Esophagus muscularis mucosa (tissue), 4 donors: ENCODE measurements around the gene ETFB. TPM values are rescaled to one million over a fixed set of nuclear protein-coding genes. Genes with fewer than 3 reads are reported as not detected.

Experiments used
- DNase-seq: peaks from one replicate; pipeline ENCODE4 v3.0.0-alpha.2; 2017; ENCODE audit errors: extremely low spot score
- H3K27ac ChIP-seq, 4 donors: fragments of 200-600 bp; sonication (generic); replicated peaks in 1 of 4; 1 replicate in 3 of 4; 2 replicates in 1 of 4; pipeline ENCODE4 v1.5.1; 2016 to 2019; ENCODE audit warnings: mild to moderate bottlenecking in 1 of 4
- H3K27me3 ChIP-seq, 4 donors: fragments of 200-600 bp; sonication (generic); one replicate each; pipeline versions ENCODE4 v1.5.1 to v1.6.0; 2016 to 2019
- H3K36me3 ChIP-seq, 4 donors: fragments of 200-600 bp; sonication (generic); one replicate each; pipeline ENCODE4 v1.5.1; 2016 to 2019
- H3K4me1 ChIP-seq, 4 donors: fragments of 200-600 bp; sonication (generic); one replicate each; pipeline ENCODE4 v1.5.1; 2016 to 2019
- H3K4me3 ChIP-seq, 4 donors: fragments of 200-600 bp; sonication (generic); 1 replicate in 2 of 4; 2 replicates in 2 of 4; pipeline ENCODE4 v1.5.1; 2016 to 2019; ENCODE audit warnings: mild to moderate bottlenecking in 4 of 4, moderate library complexity in 1 of 4
- H3K9me3 ChIP-seq, 4 donors: fragments of 200-600 bp; sonication (generic); 1 replicate in 3 of 4; 2 replicates in 1 of 4; pipeline ENCODE4 v1.5.1; 2016 to 2019
- CTCF ChIP-seq, 3 experiments: fragments of 200-600 bp in 2 of 3; fragments of 450-650 bp in 1 of 3; sonication (generic) in 2 of 3; IDR thresholded peaks; one replicate each; pipeline ENCODE4 v1.5.1; 2017 to 2019; ENCODE audit warnings: antibody characterized with exemption in 3 of 3, mild to moderate bottlenecking in 2 of 3, moderate library complexity in 1 of 3
- EP300 ChIP-seq: sonication (generic); formaldehyde crosslinking; IDR thresholded peaks from one replicate; pipeline ENCODE4 v1.6.1; 2017; ENCODE audit warnings: antibody characterized with exemption
- POLR2A ChIP-seq: fragments of 450-650 bp; IDR thresholded peaks from one replicate; pipeline ENCODE4 v1.6.1; 2017; ENCODE audit warnings: antibody characterized with exemption, moderate library complexity, mild to moderate bottlenecking, low read depth
- POLR2AphosphoS5 ChIP-seq, 2 donors: sonication (generic); formaldehyde crosslinking; IDR thresholded peaks; one replicate each; pipeline ENCODE4 v1.6.1; 2017; ENCODE audit warnings: antibody characterized with exemption in 2 of 2
- WGBS: methylation state at CpG from one replicate; pipeline ENCODE4 v1.1.5; 2018; 5-methylcytosine and 5-hydroxymethylcytosine counted together
- intact Hi-C: fragments of 100-400 bp; cut with DNase I; formaldehyde crosslinking; loops from one replicate; pipeline ENCODE4 v1.15.1; 2023
- total RNA-seq, 4 donors: library from RNA; depleted of rRNA; stranded (reverse); fragments of >200 nt; gene quantifications; one replicate each; pipeline versions ENCODE4 v1.1.0 to v1.2.1, GENCODE V29; 2016

The ETFB gene
- total RNA-seq, 4 donors from 2014 or later = 86.3 to 121 (median 106) TPM

DNA sequence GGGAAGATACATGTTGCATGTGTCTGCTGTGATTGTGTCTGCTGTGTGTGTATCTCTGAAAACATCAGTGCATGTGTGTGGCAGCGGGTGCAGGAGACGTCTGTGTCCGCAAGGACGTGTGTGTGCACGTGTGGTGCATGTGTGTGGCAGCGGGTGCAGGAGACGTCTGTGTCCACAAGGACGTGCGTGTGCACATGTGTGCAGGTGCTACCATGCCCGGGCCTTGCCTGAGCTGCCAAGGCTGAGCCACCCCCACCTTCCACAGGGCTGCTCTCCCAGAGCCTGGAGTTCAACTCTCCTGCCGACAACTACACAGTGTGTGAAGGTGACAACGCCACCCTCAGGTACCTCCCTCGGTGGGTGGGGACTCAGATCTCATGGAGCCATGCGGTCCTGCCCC, 44.4 kb downstream of the ETFB start:
- no peak overlapping the region for H3K27ac ChIP-seq
- 90% methylated on average over 9 of the region's 14 CpGs for WGBS
- intact Hi-C loops = no loop called here
- H3K27me3 ChIP-seq = peaks cover 1 to 87% (median 9%) of the 10 kb centered on the region in 4 donors
- no peaks in the 10 kb centered on the region for H3K36me3 ChIP-seq
- H3K4me3 ChIP-seq = no peak overlapping the region
- H3K9me3 ChIP-seq = no peaks in the 10 kb centered on the region
- peaks cover 0 to under 1% (median 0%) of the 10 kb centered on the region in 4 donors for H3K4me1 ChIP-seq
- TF ChIP-seq POLR2A = no peak
- no peak for DNase-seq

DNA sequence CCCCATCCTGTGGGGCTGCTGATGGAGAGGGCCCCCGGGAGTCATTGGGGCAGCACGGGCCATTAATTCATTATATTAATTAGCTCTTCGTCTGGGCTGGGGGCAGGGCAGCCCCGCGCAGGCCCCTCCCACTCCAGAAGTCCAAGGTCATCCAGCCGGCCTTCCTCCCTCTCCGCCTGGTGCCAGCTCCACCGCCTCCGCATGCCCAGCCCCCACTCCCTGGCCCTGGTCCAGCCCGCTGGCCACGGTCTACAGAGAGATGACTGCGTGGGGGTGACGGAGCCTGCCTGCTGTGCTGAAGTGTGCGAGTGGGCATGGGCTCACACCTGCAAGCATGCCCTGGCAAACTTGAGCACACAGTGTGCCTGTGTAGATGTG, 45.9 kb downstream of the ETFB start:
- no peaks in the 10 kb centered on the region for H3K4me1 ChIP-seq
- 27% methylated on average over 7 of the region's 14 CpGs for WGBS
- H3K4me3 ChIP-seq = no peak overlapping the region
- intact Hi-C loops = no loop called here
- H3K27me3 ChIP-seq = peaks cover 0 to 83% (median 0%) of the 10 kb centered on the region in 4 donors
- no peak for DNase-seq
- no peaks in the 10 kb centered on the region for H3K9me3 ChIP-seq
- H3K27ac ChIP-seq = no peak overlapping the region
- H3K36me3 ChIP-seq = no peaks in the 10 kb centered on the region
- TF ChIP-seq POLR2AphosphoS5 (IDR thresholded peaks at IDR 0.05) (no peak), EP300 (no peak), POLR2A (no peak), CTCF (IDR thresholded peaks at IDR 0.05) (no peak)

GRCh38 chr19:51319649-51320279, 46.4 kb downstream of the ETFB start:
- intact Hi-C loops = no loop called here
- H3K27ac ChIP-seq = no peak overlapping the region
- no peaks in the 10 kb centered on the region for H3K36me3 ChIP-seq
- no peaks in the 10 kb centered on the region for H3K9me3 ChIP-seq
- 79% methylated on average over 12 of the region's 14 CpGs for WGBS
- TF ChIP-seq CTCF (IDR thresholded peaks at IDR 0.05) = no peak
- no peak for TF ChIP-seq POLR2AphosphoS5 (IDR thresholded peaks at IDR 0.05)
- TF ChIP-seq EP300 = no peak
- TF ChIP-seq POLR2A = no peak
- H3K4me3 ChIP-seq = no peak overlapping the region
- DNase-seq = no peak
- peaks cover 0 to 86% (median 0%) of the 10 kb centered on the region in 4 donors for H3K27me3 ChIP-seq
- no peaks in the 10 kb centered on the region for H3K4me1 ChIP-seq

DNA sequence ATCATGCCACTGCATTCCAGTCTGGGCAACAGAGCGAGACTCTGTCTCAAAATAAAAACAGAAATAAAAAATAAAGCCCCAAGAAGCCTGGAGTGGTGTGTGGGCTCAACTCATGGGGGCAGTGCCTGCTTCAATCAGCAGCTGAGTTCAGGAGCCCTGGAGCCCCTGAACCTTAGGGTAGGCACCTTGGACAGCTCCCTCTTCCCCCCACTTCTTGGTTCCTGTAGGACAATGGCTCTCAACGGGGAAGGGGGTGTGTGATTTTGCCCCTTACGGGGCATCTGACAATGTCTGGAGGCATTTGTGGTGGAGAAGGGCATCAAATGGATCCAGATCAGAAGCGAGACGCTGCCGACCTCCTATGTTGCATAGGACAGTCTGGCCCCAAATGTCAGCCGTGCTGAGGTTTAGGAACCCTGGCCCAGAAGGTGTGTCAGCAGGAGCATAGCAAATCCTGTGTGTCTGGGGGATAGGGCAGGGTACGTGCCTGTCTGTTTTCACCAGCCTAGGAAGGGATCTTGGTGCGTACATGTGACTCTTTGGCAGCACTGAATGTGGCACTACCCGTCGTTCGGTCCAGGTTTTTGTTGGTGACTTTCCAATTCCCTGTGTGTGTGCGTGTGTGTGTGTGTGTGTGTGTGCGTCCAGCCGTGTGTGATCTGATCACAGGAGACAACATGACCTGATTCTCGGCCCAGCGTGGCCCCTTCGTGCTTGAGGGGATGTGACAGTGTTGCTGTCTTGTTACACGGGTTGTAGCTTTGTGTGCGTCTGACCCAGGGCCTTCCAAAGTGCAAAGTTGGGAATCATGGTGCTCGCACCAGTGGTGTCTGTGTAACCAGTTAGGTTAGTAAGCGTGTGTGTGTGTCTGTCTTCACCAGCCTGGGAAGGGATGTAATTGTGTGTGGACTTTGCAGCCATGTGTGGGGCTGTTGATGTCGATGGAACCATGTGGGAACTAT, 47.2 kb downstream of the ETFB start:
- no peak overlapping the region for H3K27ac ChIP-seq
- no peaks in the 10 kb centered on the region for H3K36me3 ChIP-seq
- TF ChIP-seq EP300 = no peak
- TF ChIP-seq POLR2AphosphoS5 (IDR thresholded peaks at IDR 0.05) = no peak
- no peak for TF ChIP-seq POLR2A
- no peak for TF ChIP-seq CTCF (IDR thresholded peaks at IDR 0.05)
- 74% methylated on average over 19 of the region's 23 CpGs for WGBS
- intact Hi-C loops = no loop called here
- no peak overlapping the region for H3K4me3 ChIP-seq
- H3K9me3 ChIP-seq = no peaks in the 10 kb centered on the region
- no peaks in the 10 kb centered on the region for H3K4me1 ChIP-seq
- no peak for DNase-seq
- H3K27me3 ChIP-seq = peaks cover 0 to 88% (median 0%) of the 10 kb centered on the region in 4 donors

DNA sequence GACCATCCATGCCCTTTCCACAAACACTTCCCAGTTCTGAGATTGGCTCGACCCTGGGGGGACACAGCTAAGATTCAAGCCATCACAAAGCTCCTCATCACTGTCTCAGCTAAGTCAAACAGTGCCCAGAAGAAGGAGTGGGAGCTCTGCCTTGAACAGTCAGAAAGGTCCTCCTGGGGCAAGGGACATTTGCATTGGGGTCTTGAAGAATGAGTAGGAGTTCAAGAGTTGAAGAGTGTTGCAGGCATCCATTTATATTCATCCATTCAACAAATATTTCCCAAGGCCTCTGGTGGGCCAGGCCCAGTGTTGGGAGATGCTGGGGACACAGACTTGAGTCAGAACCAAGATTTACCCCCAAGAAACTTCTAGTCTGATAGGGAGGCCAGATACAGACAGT, 48.2 kb downstream of the ETFB start:
- Histone ChIP-seq H3K4me1 (no peaks in the 10 kb centered on the region), H3K27me3 (peaks cover 0 to 81% (median under 1%) of the 10 kb centered on the region in 4 donors)
- 40% methylated on average over 1 of the region's 1 CpG for WGBS

More for the DNA sequence above, 48.2 kb downstream of the ETFB start:
- DNase-seq = no peak
- TF ChIP-seq POLR2AphosphoS5 (IDR thresholded peaks at IDR 0.05) (no peak), CTCF (IDR thresholded peaks at IDR 0.05) (no peak), EP300 (no peak), POLR2A (no peak)
- H3K36me3 ChIP-seq = no peaks in the 10 kb centered on the region
- H3K27ac ChIP-seq = no peak overlapping the region
- H3K4me3 ChIP-seq = no peak overlapping the region
- no peaks in the 10 kb centered on the region for H3K9me3 ChIP-seq
- intact Hi-C loops = no loop called here
